ENCODE measurements around the gene RBM17.
"Not testable (repeated sequence)": the region's sequence is repeated elsewhere in the genome, so short reads cannot be mapped to it uniquely, and the experiment has no call there.

The RBM17 gene

DNA sequence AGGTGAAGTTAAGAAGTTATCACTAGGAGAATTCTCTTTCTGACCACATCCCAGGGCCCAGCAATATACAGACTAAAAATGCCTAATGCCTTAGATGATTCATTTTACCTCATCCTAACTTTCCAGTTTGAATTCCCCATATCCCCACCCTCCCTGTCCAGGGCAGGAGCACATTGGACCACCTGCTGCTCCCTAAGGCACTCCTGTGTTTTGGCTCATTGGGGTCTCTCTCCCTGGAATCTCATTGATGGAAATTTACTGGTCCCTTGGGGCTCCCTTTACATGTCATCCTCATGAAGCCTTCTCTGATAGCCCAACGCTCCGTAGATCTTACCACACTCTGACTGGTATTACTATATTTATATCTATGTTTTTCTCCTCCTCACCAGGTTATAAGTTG is 29.3 kb upstream of the RBM17 start:
- Histone ChIP-seq H3K36me3 (peaks cover 0 to 3% (median 0%) of the 10 kb centered on the region in 11 experiments; a peak in 1 of 22 replicates), H3K9me3 (replicated peaks in 1 of 11) (no peaks in the 10 kb centered on the region), H3K4me3 (peak overlapping the region in 3 of 10 experiments; percentile 55 to 61 (median 58); a peak in 5 of 20 replicates), H3K27me3 (no peaks in the 10 kb centered on the region), H3K9ac (peak overlapping the region in 1 of 11 experiments; percentile 78; a peak in 1 of 22 replicates), H4K20me1 (no peaks in the 10 kb centered on the region; a peak in 1 of 22 replicates), H3K4me2 (peak overlapping the region in 6 of 11 experiments; percentile 19 to 95 (median 81); a peak in 10 of 22 replicates), H3K4me1 (peaks cover 42 to 87% (median 57%) of the 10 kb centered on the region in 10 experiments), H3K27ac (no peak overlapping the region)
- TF ChIP-seq Cebpa-rat (IDR thresholded peaks at IDR 0.05): no peak

DNA sequence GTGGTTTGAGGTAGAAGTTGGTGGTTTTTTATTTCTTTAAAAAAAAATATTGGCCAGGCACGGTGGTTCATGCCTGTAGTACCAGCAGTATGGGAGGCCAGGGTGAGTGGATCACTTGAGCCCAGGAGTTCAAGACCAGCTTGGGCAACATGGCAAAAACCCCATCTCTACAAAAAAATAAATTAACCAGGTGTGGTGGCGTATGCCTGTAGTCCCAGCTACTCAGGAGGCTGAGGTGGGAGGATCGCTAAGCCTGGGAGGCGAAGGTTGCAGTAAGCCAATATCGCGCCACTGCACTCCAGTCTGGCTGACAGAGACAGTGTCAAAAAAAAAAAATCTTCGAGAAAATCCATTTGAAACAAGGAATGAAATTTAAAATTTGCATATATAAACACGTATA is 27.8 kb upstream of the RBM17 start:
- peak overlapping the region in 3 of 11 experiments; percentile 7 to 78 (median 59); a peak in 2 of 22 replicates for H3K9ac ChIP-seq

DNA sequence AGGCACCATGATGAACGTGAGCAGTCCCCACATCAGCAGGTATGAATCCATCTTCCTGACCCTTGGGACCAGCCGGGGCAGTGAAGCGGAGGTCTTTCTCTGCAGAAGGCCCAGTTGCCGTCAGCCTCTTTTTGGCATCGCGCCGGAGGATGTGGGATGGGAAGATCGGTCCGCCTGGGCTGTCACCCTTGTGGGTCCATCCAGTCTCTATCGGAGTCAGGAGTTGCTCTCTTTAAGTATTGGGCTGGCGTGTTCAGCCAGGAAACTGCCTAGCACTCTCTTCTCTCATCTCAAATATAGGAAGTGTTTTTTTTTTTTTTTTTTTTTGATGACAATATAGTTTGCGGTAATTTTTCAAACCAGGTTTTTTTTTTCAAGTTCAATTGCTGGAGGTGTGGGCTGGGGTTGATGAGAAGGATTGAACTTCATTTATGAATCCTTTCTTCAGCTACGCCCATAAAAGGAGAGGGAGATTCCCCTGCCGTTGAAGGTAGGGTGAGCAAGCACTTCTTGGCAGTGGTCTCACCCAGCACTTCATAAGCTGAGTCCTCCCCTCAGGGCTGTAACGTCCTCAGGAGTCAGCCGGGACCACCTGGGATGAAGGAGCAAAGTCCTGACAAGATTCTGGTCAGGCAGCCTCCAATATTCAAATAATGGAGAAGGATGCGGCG is 26.6 kb upstream of the RBM17 start, which contains the start of gene IL2RA:
Gene IL2RA (minus strand): TSS at position 267 of the 671 bp plus-strand sequence. CDS start 216 bp downstream, at position 51.
- no peaks in the 10 kb centered on the region for H4K20me1 ChIP-seq
- no peak for TF ChIP-seq Cebpa-rat (IDR thresholded peaks at IDR 0.05)
- peak within 1 kb of the TSS; percentile 60 to 95 (median 72) for H3K4me2 ChIP-seq
- H3K27me3 ChIP-seq: no peaks in the 10 kb centered on the region
- peak within 1 kb of the TSS in 5 of 11 experiments; percentile 13 to 78 (median 46); a peak in 6 of 22 replicates for H3K9ac ChIP-seq
- H3K36me3 ChIP-seq: peaks cover 0 to 3% (median 0%) of the 10 kb centered on the region in 11 experiments; a peak in 1 of 22 replicates
- peaks cover 41 to 88% (median 57%) of the 10 kb centered on the region in 10 experiments for H3K4me1 ChIP-seq
- no peaks in the 10 kb centered on the region for H3K9me3 ChIP-seq (replicated peaks in 1 of 11)
- peak within 1 kb of the TSS in 6 of 10 experiments; percentile 24 to 65 (median 56); a peak in 11 of 20 replicates for H3K4me3 ChIP-seq
- H3K27ac ChIP-seq: peak within 1 kb of the TSS in 6 of 11 experiments; percentile 9 to 55 (median 34); a peak in 6 of 22 replicates

More for the DNA sequence above, 27.8 kb upstream of the RBM17 start:
- Histone ChIP-seq H3K9me3 (replicated peaks in 1 of 11) (no peaks in the 10 kb centered on the region), H3K4me3 (peak overlapping the region in 4 of 10 experiments; percentile 44 to 61 (median 56); a peak in 7 of 20 replicates), H3K27ac (peak overlapping the region in 1 of 11 experiments; percentile 8; a peak in 2 of 22 replicates), H4K20me1 (no peaks in the 10 kb centered on the region; a peak in 1 of 22 replicates), H3K27me3 (no peaks in the 10 kb centered on the region), H3K4me2 (peak overlapping the region in 6 of 11 experiments; percentile 16 to 95 (median 81); a peak in 12 of 22 replicates), H3K36me3 (peaks cover 0 to 3% (median 0%) of the 10 kb centered on the region in 11 experiments; a peak in 1 of 22 replicates), H3K4me1 (peaks cover 41 to 88% (median 57%) of the 10 kb centered on the region in 10 experiments)
- TF ChIP-seq Cebpa-rat (IDR thresholded peaks at IDR 0.05): no peak

- no peaks in the 10 kb centered on the region for H3K9me3 ChIP-seq (replicated peaks in 1 of 11)
- H3K4me2 ChIP-seq: no peak overlapping the region
- TF ChIP-seq Cebpa-rat (IDR thresholded peaks at IDR 0.05): no peak
- H3K36me3 ChIP-seq: no peaks in the 10 kb centered on the region
- no peak overlapping the region for H3K9ac ChIP-seq
- no peaks in the 10 kb centered on the region for H4K20me1 ChIP-seq
- H3K4me3 ChIP-seq: no peak overlapping the region
- H3K27me3 ChIP-seq: no peaks in the 10 kb centered on the region
- no peak overlapping the region for H3K27ac ChIP-seq
- H3K4me1 ChIP-seq: peaks cover 54 to 89% (median 67%) of the 10 kb centered on the region in 10 experiments
Observed at GRCh38 chr10:6064119-6064518, 24.7 kb upstream of the RBM17 start.

GRCh38 chr10:6064726-6065125 is 24.1 kb upstream of the RBM17 start:
- H3K4me3 ChIP-seq; H3K27me3 ChIP-seq; H3K9me3 ChIP-seq (replicated peaks in 1 of 11); H3K9ac ChIP-seq; H3K27ac ChIP-seq; H4K20me1 ChIP-seq; H3K36me3 ChIP-seq: not testable (repeated sequence)
- peak overlapping the region in 6 of 11 experiments; percentile 70 to 90 (median 80); a peak in 7 of 22 replicates for H3K4me2 ChIP-seq
- peaks cover 60 to 89% (median 73%) of the 10 kb centered on the region in 10 experiments for H3K4me1 ChIP-seq

DNA sequence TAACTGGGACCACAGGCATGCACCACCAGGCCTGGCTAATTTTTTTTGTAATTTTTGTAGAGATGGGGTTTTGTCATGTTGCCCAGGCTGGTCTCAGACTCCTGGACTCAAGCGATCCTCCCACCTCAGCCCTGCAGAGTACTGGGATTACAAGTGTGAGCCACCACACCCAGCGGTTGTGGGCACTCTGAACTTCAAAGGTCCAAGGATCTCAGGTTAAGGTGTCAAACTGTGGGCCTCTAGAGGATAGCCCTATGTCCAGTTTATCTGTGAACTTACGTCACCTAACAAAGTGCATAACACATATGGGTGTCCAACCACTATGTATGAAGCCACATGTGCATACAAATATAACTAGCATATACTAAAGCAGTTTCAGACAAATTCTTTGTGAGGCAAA is 23.4 kb upstream of the RBM17 start:
- H3K4me3 ChIP-seq: 0 out of 20 replicates have a peak overlapping the region, but pooled peaks of 1 of the 10 experiments have one; percentile 0
- H3K9ac ChIP-seq: peak overlapping the region in 5 of 11 experiments; percentile 7 to 74 (median 45); a peak in 5 of 22 replicates
- H3K36me3 ChIP-seq: no peaks in the 10 kb centered on the region
- H3K4me2 ChIP-seq: peak overlapping the region; percentile 50 to 97 (median 83)
- H3K4me1 ChIP-seq: peaks cover 66 to 89% (median 78%) of the 10 kb centered on the region in 10 experiments
- no peaks in the 10 kb centered on the region for H4K20me1 ChIP-seq
- no peaks in the 10 kb centered on the region for H3K27me3 ChIP-seq
- no peaks in the 10 kb centered on the region for H3K9me3 ChIP-seq (replicated peaks in 1 of 11)
- H3K27ac ChIP-seq: peak overlapping the region in 10 of 11 experiments; percentile 19 to 78 (median 56); a peak in 13 of 22 replicates
- TF ChIP-seq Cebpa-rat (IDR thresholded peaks at IDR 0.05): no peak

DNA sequence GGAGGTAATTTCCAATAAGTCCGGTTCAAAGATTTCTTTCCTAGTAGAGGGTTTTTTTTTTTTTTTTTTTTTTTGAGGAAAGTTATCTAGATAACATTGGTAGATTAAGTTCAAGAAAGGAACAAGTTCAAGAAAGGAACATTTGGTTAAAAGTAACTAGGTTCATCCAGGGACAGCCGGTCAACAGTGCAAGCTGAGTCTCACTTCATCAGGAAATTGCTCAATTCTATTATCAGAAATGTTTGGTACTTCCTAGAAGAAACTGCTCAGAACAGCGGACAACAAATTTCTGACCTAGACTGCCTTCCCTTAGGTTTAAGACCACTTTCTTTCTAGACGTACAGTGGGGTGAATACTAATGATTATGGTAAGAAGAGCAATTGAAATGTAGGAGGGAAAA is 23.0 kb upstream of the RBM17 start:
- Histone ChIP-seq H3K4me3 (peak overlapping the region in 2 of 10 experiments; percentile 0 to 32; a peak in 1 of 20 replicates), H3K27me3 (no peaks in the 10 kb centered on the region), H3K36me3 (no peaks in the 10 kb centered on the region), H3K4me2 (peak overlapping the region; percentile 50 to 97 (median 83)), H3K9me3 (replicated peaks in 1 of 11) (no peaks in the 10 kb centered on the region), H3K27ac (peak overlapping the region; percentile 19 to 78 (median 54); a peak in 19 of 22 replicates), H3K9ac (peak overlapping the region in 6 of 11 experiments; percentile 7 to 74 (median 40); a peak in 7 of 22 replicates), H4K20me1 (no peaks in the 10 kb centered on the region), H3K4me1 (peaks cover 71 to 89% (median 78%) of the 10 kb centered on the region in 10 experiments)
- TF ChIP-seq Cebpa-rat (IDR thresholded peaks at IDR 0.05): peak in 2 of 11 experiments; percentile 39 to 47; a peak in 2 of 22 replicates

- Histone ChIP-seq H3K4me1 (peaks cover 77 to 89% (median 81%) of the 10 kb centered on the region in 10 experiments), H3K27ac (peak overlapping the region in 9 of 11 experiments; percentile 48 to 95 (median 82); a peak in 15 of 22 replicates), H3K9ac (no peak overlapping the region), H4K20me1 (no peaks in the 10 kb centered on the region), H3K4me3 (no peak overlapping the region), H3K36me3 (no peaks in the 10 kb centered on the region), H3K27me3 (no peaks in the 10 kb centered on the region), H3K4me2 (peak overlapping the region; percentile 70 to 97 (median 84)), H3K9me3 (replicated peaks in 1 of 11) (no peaks in the 10 kb centered on the region)
- no peak for TF ChIP-seq Cebpa-rat (IDR thresholded peaks at IDR 0.05)
Observed at GRCh38 chr10:6067457-6067856, 21.4 kb upstream of the RBM17 start.

DNA sequence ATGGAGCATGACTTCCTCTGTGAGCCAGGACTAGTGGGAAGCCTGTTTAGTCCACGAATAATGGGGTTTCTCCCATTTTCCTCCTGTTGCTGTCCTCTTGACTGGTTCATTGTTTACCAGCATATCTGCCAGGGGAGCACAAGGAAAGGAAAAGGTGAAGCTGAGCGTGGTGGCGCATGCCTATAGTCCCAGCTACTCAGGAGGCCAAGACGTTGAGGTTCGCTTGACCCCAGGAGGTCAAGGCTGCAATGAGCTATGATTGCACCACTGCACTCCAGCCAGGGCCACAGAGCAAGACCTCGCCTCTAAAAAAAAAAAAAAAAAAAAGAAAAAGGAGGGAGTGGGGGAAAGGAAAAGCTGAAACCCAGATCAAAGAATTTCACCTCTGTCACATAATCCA is 20.8 kb upstream of the RBM17 start:
- H3K4me3 ChIP-seq: no peak overlapping the region
- peak overlapping the region; percentile 70 to 97 (median 84) for H3K4me2 ChIP-seq
- no peaks in the 10 kb centered on the region for H3K36me3 ChIP-seq
- no peaks in the 10 kb centered on the region for H4K20me1 ChIP-seq
- peak overlapping the region; percentile 12 to 95 (median 82); a peak in 19 of 22 replicates for H3K27ac ChIP-seq
- H3K9me3 ChIP-seq (replicated peaks in 1 of 11): no peaks in the 10 kb centered on the region
- TF ChIP-seq Cebpa-rat (IDR thresholded peaks at IDR 0.05): no peak
- no peaks in the 10 kb centered on the region for H3K27me3 ChIP-seq
- peaks cover 78 to 89% (median 81%) of the 10 kb centered on the region in 10 experiments for H3K4me1 ChIP-seq
- peak overlapping the region in 7 of 11 experiments; percentile 16 to 79 (median 73); a peak in 7 of 22 replicates for H3K9ac ChIP-seq

Measured in BLaER1 treated with 17β-estradiol and CSF1 and Interleukin-3, amounts not matched to agents 10 nM and 100 nM (cell line).